Panc1 (cell line): ENCODE measurements around the gene OR8D2.

ENCODE experiments used
- SIN3A ChIP-seq: IDR thresholded peaks from 2 replicates; pipeline ENCODE4 v1.6.1; 2012; ENCODE audit warnings: low read depth, mild to moderate bottlenecking, low read length, moderate library complexity, borderline replicate concordance; ENCODE audit not compliant: insufficient read depth
- TF ChIP-seq, protein P1 (sequence below): fragments of 450-650 bp; IDR thresholded peaks from 2 replicates; pipeline ENCODE4 v1.5.1; 2017; ENCODE audit warnings: mild to moderate bottlenecking

DNA sequence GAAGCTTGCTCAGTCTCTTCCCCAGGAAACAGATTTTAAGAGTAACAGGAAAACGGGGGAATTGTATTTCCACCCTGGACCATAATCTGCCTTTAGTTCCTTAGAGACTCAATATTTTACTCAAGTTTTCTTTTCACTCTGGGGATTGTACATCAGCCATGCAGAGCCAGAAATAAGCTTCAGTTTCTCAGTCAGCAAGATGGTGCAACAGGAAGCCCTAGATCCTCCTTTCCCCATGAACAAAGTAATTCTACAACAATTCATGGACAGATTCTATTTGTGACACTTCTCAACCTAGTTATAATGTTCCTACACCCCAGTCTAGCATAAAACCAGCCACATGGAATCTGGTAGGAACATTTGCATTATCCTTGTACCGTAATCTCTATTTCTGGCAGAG, 39.6 kb upstream of the OR8D2 start:
- TF ChIP-seq, protein P1, sequence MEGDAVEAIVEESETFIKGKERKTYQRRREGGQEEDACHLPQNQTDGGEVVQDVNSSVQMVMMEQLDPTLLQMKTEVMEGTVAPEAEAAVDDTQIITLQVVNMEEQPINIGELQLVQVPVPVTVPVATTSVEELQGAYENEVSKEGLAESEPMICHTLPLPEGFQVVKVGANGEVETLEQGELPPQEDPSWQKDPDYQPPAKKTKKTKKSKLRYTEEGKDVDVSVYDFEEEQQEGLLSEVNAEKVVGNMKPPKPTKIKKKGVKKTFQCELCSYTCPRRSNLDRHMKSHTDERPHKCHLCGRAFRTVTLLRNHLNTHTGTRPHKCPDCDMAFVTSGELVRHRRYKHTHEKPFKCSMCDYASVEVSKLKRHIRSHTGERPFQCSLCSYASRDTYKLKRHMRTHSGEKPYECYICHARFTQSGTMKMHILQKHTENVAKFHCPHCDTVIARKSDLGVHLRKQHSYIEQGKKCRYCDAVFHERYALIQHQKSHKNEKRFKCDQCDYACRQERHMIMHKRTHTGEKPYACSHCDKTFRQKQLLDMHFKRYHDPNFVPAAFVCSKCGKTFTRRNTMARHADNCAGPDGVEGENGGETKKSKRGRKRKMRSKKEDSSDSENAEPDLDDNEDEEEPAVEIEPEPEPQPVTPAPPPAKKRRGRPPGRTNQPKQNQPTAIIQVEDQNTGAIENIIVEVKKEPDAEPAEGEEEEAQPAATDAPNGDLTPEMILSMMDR: no peak
- TF ChIP-seq SIN3A: no peak
